Ectodermal cell (in vitro differentiated cells): ENCODE measurements around the gene ARPC1B.
"Not testable (repeated sequence)": the region's sequence is repeated elsewhere in the genome, so short reads cannot be mapped to it uniquely, and the experiment has no call there.

Experiments used
- H3K27ac ChIP-seq: 2 replicates; pipeline ENCODE4 v1.7.0; 2013; ENCODE audit warnings: mild to moderate bottlenecking, low read depth, low read length; ENCODE audit not compliant: insufficient read depth, poor library complexity, severe bottlenecking
- H3K27me3 ChIP-seq: 2 replicates; pipeline ENCODE4 v1.7.0; 2013; ENCODE audit warnings: mild to moderate bottlenecking, low read length; ENCODE audit not compliant: insufficient read depth, control insufficient read depth, poor library complexity, severe bottlenecking
- H3K36me3 ChIP-seq: one replicate; pipeline ENCODE4 v1.7.0; 2013; ENCODE audit warnings: low read length; ENCODE audit not compliant: control insufficient read depth, insufficient read depth
- H3K4me1 ChIP-seq: one replicate; pipeline ENCODE4 v1.7.0; 2013; ENCODE audit warnings: low read length; ENCODE audit not compliant: control insufficient read depth, insufficient read depth
- H3K4me3 ChIP-seq: 2 replicates; pipeline ENCODE4 v1.7.0; 2013; ENCODE audit warnings: low read depth, low read length, control low read depth; ENCODE audit not compliant: insufficient read depth
- H3K9me3 ChIP-seq: 2 replicates; pipeline ENCODE4 v1.7.0; 2013; ENCODE audit warnings: mild to moderate bottlenecking, low read length, moderate library complexity; ENCODE audit not compliant: control insufficient read depth
- WGBS, 2 experiments: methylation state at CpG; one replicate each; pipeline ENCODE4 v1.1.7; 2013; ENCODE audit warnings: missing lambda C conversion rate in 2 of 2; 5-methylcytosine and 5-hydroxymethylcytosine counted together

Gene ARPC1B

DNA sequence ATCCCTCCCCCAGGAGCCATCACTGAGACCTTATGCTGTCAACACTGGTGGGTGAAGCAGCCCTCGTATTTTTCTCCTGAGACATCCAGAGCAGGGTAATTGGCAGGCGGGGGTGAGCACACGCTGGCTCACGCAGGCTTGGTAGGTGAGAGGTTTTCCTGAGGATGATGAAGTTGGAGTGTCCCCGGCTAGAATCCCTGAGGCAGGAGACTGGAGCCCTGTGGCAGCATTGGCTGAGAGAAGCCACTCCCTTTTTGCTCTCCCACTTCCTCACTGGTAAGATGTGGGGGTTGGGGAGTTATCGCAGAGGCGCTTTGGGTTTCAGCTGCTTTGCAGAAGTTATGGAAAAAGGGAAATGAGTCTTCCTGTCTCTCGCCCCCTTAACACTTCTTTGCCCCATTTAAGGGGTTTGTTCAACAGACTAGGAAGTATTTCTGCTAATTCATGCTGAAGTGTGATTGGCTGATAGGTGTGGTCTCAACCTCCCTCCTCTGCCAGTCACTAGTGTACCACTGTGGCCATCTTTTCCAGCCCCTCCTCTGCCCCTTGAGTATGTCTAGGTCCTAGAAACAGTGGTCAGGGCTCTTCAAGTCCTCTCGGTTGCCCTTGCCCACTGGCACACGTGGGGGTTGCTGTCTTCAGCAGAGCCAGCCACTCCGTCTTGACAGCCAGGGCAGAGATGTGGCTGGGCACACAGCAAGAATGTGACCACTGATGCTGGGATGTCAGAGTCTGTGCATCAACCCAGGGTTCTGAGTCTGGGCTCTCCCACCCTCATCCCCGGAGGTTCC lies 5.7 kb downstream of the ARPC1B start:
- H3K27ac ChIP-seq, result no peak overlapping the region
- 91 to 92% methylated on average over 12 of the region's 12 CpGs for WGBS, 2 experiments
- no peaks in the 10 kb centered on the region for H3K9me3 ChIP-seq
- H3K36me3 ChIP-seq, result no peaks in the 10 kb centered on the region
- no peaks in the 10 kb centered on the region for H3K4me1 ChIP-seq
- H3K27me3 ChIP-seq, result no peaks in the 10 kb centered on the region
- H3K4me3 ChIP-seq, result no peak overlapping the region

DNA sequence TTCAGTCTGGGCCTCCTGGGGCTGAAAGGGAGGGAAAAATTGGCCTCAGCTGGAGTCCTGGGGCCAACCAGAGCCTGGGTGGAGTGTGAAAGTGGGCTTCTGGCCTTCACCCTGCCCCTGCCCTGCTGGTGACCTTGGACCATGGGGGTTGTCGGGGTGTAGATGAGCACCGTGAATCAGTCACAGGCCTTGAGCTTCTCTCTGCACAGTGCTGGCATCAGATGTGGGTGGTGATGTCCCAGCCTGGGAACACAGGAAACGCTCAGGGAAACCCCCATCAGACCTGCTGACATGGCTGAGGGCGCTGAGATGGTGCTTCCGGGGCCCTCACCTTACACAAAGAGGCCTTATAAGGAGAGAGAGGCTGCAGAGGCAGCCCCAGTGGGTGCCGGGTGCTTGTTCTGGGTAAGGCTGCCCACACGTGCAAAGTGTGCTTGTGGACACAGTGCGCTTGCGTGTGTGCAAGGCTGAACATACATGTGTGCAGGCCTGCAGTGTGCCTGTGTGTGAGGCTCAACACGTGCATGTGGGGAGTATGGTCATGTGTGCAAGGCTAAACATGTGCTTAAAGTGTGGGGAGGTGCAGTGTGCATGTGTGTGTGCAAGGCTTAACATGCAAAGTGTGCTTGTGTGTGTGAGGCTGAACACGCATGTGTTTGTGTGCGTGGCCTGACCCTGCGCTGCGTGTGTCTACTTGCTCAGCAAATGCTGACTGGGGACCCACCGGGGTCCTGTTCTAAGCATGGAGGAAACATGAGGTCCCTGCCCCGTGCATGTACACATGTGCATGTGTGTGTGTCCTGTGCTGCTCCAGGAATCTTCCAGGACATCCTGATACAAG lies 6.5 kb downstream of the ARPC1B start:
- Histone ChIP-seq H3K27ac (no peak overlapping the region), H3K4me1 (no peaks in the 10 kb centered on the region), H3K9me3 (no peaks in the 10 kb centered on the region), H3K4me3 (no peak overlapping the region), H3K27me3 (no peaks in the 10 kb centered on the region), H3K36me3 (no peaks in the 10 kb centered on the region)
- 94 to 95% methylated on average over 16 of the region's 16 CpGs for WGBS, 2 experiments

DNA sequence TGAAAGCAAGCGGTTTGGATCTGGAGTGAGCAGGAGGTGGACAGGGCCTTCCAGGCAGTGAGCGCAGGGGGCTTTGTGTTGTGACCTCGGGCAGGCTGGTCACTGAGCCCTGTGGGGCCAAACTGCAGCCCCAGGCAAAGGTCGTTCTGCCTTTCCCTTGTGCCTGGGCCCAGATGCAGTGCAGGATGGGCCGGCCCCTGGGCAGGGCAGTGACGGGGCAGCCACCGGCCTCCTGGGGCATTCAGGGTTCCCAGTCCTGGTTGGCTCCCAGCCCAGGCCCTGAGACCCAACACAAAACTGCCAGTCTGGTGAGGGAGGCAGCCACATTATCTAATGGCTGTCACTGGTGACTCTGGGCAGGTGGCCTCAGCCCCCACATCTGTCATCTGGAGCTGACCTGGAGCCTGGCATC lies 7.1 kb downstream of the ARPC1B start:
- Histone ChIP-seq H3K4me3 (no peak overlapping the region), H3K27ac (no peak overlapping the region), H3K4me1 (no peaks in the 10 kb centered on the region), H3K36me3 (no peaks in the 10 kb centered on the region), H3K9me3 (no peaks in the 10 kb centered on the region), H3K27me3 (no peaks in the 10 kb centered on the region)
- 91 to 92% methylated on average over 7 of the region's 7 CpGs for WGBS, 2 experiments

GRCh38 chr7:99383203-99383602 lies 8.7 kb downstream of the ARPC1B start:
- Histone ChIP-seq H3K9me3 (no peaks in the 10 kb centered on the region), H3K27me3 (no peaks in the 10 kb centered on the region), H3K4me3 (no peak overlapping the region), H3K27ac (no peak overlapping the region), H3K4me1 (no peaks in the 10 kb centered on the region), H3K36me3 (no peaks in the 10 kb centered on the region)
- 93 to 95% methylated on average over 10 of the region's 10 CpGs for WGBS, 2 experiments

DNA sequence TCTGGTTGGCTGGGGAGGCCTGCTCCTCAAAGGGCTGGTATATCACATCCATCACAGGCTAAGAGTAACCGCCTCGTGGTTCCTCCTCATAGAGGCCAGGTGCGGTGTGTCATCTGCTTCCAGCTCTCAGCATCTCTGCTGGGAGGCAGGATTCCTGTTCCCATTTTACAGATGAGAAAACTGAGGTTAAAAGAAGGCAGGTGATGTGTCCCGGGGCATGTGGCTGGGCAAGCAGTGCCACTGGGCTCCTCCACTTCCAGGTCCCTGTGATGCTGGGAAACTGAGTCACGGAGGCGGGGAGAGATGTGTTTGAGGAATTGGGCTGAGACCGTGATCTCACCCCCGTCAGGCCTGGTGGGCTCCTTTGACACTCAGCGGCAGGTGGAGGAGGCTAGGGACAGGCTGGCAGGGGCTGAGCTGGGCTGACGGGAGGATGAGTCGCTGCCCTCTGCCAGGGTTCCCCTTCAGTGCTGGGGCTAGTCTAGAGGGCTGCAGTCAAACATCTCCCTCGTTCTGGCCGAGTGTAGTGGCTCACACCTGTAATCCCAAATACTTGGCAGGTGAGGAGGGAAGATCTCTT lies 9.4 kb downstream of the ARPC1B start:
- Histone ChIP-seq H3K36me3 (no peaks in the 10 kb centered on the region), H3K4me3 (no peak overlapping the region), H3K4me1 (no peaks in the 10 kb centered on the region), H3K27ac (no peak overlapping the region), H3K9me3 (no peaks in the 10 kb centered on the region), H3K27me3 (no peaks in the 10 kb centered on the region)
- WGBS, 2 experiments, result 92 to 95% methylated on average over 13 of the region's 13 CpGs

- 92 to 94% methylated on average over 3 to 4 of the region's 4 CpGs for WGBS, 2 experiments
- H3K27ac ChIP-seq, result no peak overlapping the region
- H3K36me3 ChIP-seq, result no peaks in the 10 kb centered on the region
- no peaks in the 10 kb centered on the region for H3K4me1 ChIP-seq
- H3K4me3 ChIP-seq, result no peak overlapping the region
- no peaks in the 10 kb centered on the region for H3K9me3 ChIP-seq
- no peaks in the 10 kb centered on the region for H3K27me3 ChIP-seq
These were observed 10.0 kb downstream of the ARPC1B start for GRCh38 chr7:99384523-99384922.

DNA sequence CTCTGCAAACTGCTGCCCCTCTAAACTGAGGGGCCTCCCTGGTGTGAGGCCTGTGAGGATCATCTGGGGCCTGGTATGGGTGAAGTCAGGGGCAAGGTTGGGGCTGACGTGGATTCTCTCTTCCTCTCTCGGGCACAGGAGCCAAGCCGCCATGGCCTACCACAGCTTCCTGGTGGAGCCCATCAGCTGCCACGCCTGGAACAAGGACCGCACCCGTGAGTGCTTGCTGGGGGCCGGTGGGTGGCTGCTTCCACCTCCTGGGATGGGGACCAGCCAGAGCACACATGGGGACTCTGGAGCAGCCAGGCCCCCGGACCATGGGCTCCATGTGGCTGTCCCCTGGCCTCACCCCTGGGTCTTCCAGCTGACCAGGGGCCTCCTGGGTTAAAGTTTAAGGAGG lies 11.0 kb downstream of the ARPC1B start:
- Histone ChIP-seq H3K36me3 (no peaks in the 10 kb centered on the region), H3K9me3 (no peaks in the 10 kb centered on the region), H3K27ac (no peak overlapping the region), H3K4me3 (no peak overlapping the region), H3K4me1 (no peaks in the 10 kb centered on the region), H3K27me3 (no peaks in the 10 kb centered on the region)
- 96 to 97% methylated on average over 8 of the region's 8 CpGs for WGBS, 2 experiments

- WGBS, 2 experiments, result 89 to 91% methylated on average over 9 of the region's 9 CpGs
These were observed 12.2 kb downstream of the ARPC1B start for GRCh38 chr7:99386584-99387238.

GRCh38 chr7:99387239-99387635 lies 12.7 kb downstream of the ARPC1B start:
- not testable (repeated sequence) for H3K27me3 ChIP-seq, H3K9me3 ChIP-seq, H3K36me3 ChIP-seq, H3K4me3 ChIP-seq, H3K4me1 ChIP-seq, H3K27ac ChIP-seq
- 93 to 96% methylated on average over 14 of the region's 14 CpGs for WGBS, 2 experiments

More at GRCh38 chr7:99386584-99387238, 12.2 kb downstream of the ARPC1B start:
- Histone ChIP-seq H3K9me3 (no peaks in the 10 kb centered on the region), H3K4me1 (no peaks in the 10 kb centered on the region), H3K27ac (no peak overlapping the region), H3K27me3 (no peaks in the 10 kb centered on the region), H3K36me3 (no peaks in the 10 kb centered on the region), H3K4me3 (no peak overlapping the region)

DNA sequence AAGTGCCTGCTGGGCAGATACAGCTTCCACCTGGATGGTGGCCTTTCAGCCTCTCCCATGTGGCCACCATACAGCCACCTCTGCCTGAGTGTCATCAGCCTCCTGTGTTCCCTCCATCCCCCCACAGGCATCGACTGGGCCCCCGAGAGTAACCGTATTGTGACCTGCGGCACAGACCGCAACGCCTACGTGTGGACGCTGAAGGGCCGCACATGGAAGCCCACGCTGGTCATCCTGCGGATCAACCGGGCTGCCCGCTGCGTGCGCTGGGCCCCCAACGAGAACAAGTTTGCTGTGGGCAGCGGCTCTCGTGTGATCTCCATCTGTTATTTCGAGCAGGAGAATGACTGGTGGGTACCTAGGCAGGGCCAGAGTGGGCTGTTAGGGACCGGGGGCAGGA lies 13.4 kb downstream of the ARPC1B start:
- H3K36me3 ChIP-seq, result no peaks in the 10 kb centered on the region
- no peaks in the 10 kb centered on the region for H3K4me1 ChIP-seq
- WGBS, 2 experiments, result 96 to 97% methylated on average over 20 of the region's 20 CpGs
- H3K9me3 ChIP-seq, result no peaks in the 10 kb centered on the region
- H3K27me3 ChIP-seq, result no peaks in the 10 kb centered on the region
- no peak overlapping the region for H3K4me3 ChIP-seq
- H3K27ac ChIP-seq, result no peak overlapping the region
